Esophagus muscularis mucosa (tissue), 4 donors: ENCODE measurements around the gene IGFLR1. TPM values are rescaled to one million over a fixed set of nuclear protein-coding genes. Genes with fewer than 3 reads are reported as not detected.

ENCODE experiments used
- DNase-seq: peaks from one replicate; pipeline ENCODE4 v3.0.0-alpha.2; 2017; ENCODE audit errors: extremely low spot score
- H3K27ac ChIP-seq, 4 donors: fragments of 200-600 bp; sonication (generic); replicated peaks in 1 of 4; 1 replicate in 3 of 4; 2 replicates in 1 of 4; pipeline ENCODE4 v1.5.1; 2016 to 2019; ENCODE audit warnings: mild to moderate bottlenecking in 1 of 4
- H3K27me3 ChIP-seq, 4 donors: fragments of 200-600 bp; sonication (generic); one replicate each; pipeline versions ENCODE4 v1.5.1 to v1.6.0; 2016 to 2019
- H3K36me3 ChIP-seq, 4 donors: fragments of 200-600 bp; sonication (generic); one replicate each; pipeline ENCODE4 v1.5.1; 2016 to 2019
- H3K4me1 ChIP-seq, 4 donors: fragments of 200-600 bp; sonication (generic); one replicate each; pipeline ENCODE4 v1.5.1; 2016 to 2019
- H3K4me3 ChIP-seq, 4 donors: fragments of 200-600 bp; sonication (generic); 1 replicate in 2 of 4; 2 replicates in 2 of 4; pipeline ENCODE4 v1.5.1; 2016 to 2019; ENCODE audit warnings: mild to moderate bottlenecking in 4 of 4, moderate library complexity in 1 of 4
- H3K9me3 ChIP-seq, 4 donors: fragments of 200-600 bp; sonication (generic); 1 replicate in 3 of 4; 2 replicates in 1 of 4; pipeline ENCODE4 v1.5.1; 2016 to 2019
- CTCF ChIP-seq, 3 experiments: fragments of 200-600 bp in 2 of 3; fragments of 450-650 bp in 1 of 3; sonication (generic) in 2 of 3; IDR thresholded peaks; one replicate each; pipeline ENCODE4 v1.5.1; 2017 to 2019; ENCODE audit warnings: antibody characterized with exemption in 3 of 3, mild to moderate bottlenecking in 2 of 3, moderate library complexity in 1 of 3
- EP300 ChIP-seq: sonication (generic); formaldehyde crosslinking; IDR thresholded peaks from one replicate; pipeline ENCODE4 v1.6.1; 2017; ENCODE audit warnings: antibody characterized with exemption
- POLR2A ChIP-seq: fragments of 450-650 bp; IDR thresholded peaks from one replicate; pipeline ENCODE4 v1.6.1; 2017; ENCODE audit warnings: antibody characterized with exemption, moderate library complexity, mild to moderate bottlenecking, low read depth
- POLR2AphosphoS5 ChIP-seq, 2 donors: sonication (generic); formaldehyde crosslinking; IDR thresholded peaks; one replicate each; pipeline ENCODE4 v1.6.1; 2017; ENCODE audit warnings: antibody characterized with exemption in 2 of 2
- WGBS: methylation state at CpG from one replicate; pipeline ENCODE4 v1.1.5; 2018; 5-methylcytosine and 5-hydroxymethylcytosine counted together
- intact Hi-C: fragments of 100-400 bp; cut with DNase I; formaldehyde crosslinking; loops from one replicate; pipeline ENCODE4 v1.15.1; 2023
- total RNA-seq, 4 donors: library from RNA; depleted of rRNA; stranded (reverse); fragments of >200 nt; gene quantifications; one replicate each; pipeline versions ENCODE4 v1.1.0 to v1.2.1, GENCODE V29; 2016

The IGFLR1 gene
- total RNA-seq, 4 donors from 2014 or later = 1.7 to 8.1 (median 5.9) TPM

- H3K4me3 ChIP-seq = no peak overlapping the region
- TF ChIP-seq POLR2AphosphoS5 (IDR thresholded peaks at IDR 0.05) (no peak), EP300 (no peak), POLR2A (no peak), CTCF (IDR thresholded peaks at IDR 0.05) (no peak)
- 93% methylated on average over 8 of the region's 10 CpGs for WGBS
- H3K27me3 ChIP-seq = no peaks in the 10 kb centered on the region
- H3K9me3 ChIP-seq = no peaks in the 10 kb centered on the region
- peaks cover 6 to 65% (median 34%) of the 10 kb centered on the region in 4 donors for H3K36me3 ChIP-seq
- H3K27ac ChIP-seq = no peak overlapping the region
- intact Hi-C loops = loop anchor here (10.0 kb wide), 1 partner anchor 70 kb away; the partner anchor contains the start of genes KIRREL2 and NPHS1
- no peak for DNase-seq
- no peaks in the 10 kb centered on the region for H3K4me1 ChIP-seq
Observed at GRCh38 chr19:35785339-35785627, 43.0 kb upstream of the IGFLR1 start.

- Histone ChIP-seq H3K4me1 (no peaks in the 10 kb centered on the region), H3K4me3 (no peak overlapping the region), H3K36me3 (peaks cover 6 to 71% (median 37%) of the 10 kb centered on the region in 4 donors), H3K9me3 (no peaks in the 10 kb centered on the region), H3K27ac (no peak overlapping the region), H3K27me3 (no peaks in the 10 kb centered on the region)
- WGBS = 79% methylated on average over 34 of the region's 45 CpGs
- DNase-seq = no peak
- intact Hi-C loops = loop anchor here (10.0 kb wide), 1 partner anchor 70 kb away; the partner anchor contains the start of genes KIRREL2 and NPHS1
- no peak for TF ChIP-seq EP300
- no peak for TF ChIP-seq CTCF (IDR thresholded peaks at IDR 0.05)
- no peak for TF ChIP-seq POLR2AphosphoS5 (IDR thresholded peaks at IDR 0.05)
- no peak for TF ChIP-seq POLR2A
Observed at GRCh38 chr19:35784503-35785338, 42.5 kb upstream of the IGFLR1 start.

DNA sequence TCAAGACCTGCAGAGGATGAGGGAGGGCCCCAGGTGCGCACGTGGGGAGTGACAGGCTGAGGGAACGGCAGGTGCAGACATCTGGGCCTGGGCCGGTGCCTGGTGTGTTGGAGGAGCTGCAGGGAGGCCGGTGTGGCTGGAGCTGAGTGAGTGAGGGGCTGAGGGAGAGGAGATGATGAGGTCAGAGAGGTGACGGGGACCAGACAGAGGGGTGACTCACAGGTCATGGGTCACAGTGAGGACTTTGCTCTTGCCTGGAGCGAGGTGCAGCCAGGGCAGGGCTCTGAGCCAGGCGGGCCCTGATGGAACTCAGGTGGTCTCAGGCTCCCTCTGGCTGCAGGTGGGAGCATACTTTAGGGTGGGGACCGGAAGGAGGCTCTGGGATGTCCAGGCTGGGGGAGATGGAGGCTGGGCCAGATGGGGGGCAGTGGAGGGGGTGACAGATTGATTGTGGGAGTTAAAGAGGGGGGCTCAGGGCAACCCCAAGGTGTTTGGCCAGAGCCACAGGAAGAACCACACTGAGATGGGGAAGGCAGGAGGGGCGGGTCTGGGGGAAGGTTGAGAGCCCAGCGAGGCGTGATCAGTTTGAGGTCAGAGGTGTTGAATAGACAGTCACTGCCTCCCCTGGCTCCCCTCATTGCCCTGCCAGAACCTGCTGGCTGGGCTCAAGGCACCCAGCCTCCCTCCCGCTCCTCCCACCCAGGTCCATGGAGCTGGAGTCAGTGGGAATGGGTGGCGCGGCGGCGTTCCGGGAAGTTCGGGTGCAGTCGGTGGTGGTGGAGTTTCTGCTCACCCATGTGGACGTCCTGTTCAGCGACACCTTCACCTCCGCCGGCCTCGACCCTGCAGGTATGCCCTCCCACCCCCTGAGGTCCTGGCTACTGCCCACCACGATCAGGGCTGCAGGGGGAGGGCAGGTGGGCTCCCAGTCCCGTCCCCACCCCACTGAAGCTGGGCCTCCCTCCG, 41.5 kb upstream of the IGFLR1 start:
- H3K36me3 ChIP-seq = peaks cover 6 to 74% (median 41%) of the 10 kb centered on the region in 4 donors
- TF ChIP-seq CTCF (IDR thresholded peaks at IDR 0.05) (no peak), EP300 (no peak), POLR2AphosphoS5 (IDR thresholded peaks at IDR 0.05) (no peak), POLR2A (no peak)
- no peaks in the 10 kb centered on the region for H3K9me3 ChIP-seq
- intact Hi-C loops = loop anchor here (10.0 kb wide), 1 partner anchor 71 kb away; the partner anchor contains the start of genes KIRREL2 and NPHS1
- H3K27ac ChIP-seq = no peak overlapping the region
- no peaks in the 10 kb centered on the region for H3K4me1 ChIP-seq
- no peak overlapping the region for H3K4me3 ChIP-seq
- DNase-seq = no peak
- H3K27me3 ChIP-seq = no peaks in the 10 kb centered on the region
- WGBS = 84% methylated on average over 23 of the region's 28 CpGs

- peaks cover 6 to 86% (median 50%) of the 10 kb centered on the region in 4 donors for H3K36me3 ChIP-seq
- intact Hi-C loops = loop anchor here (10.0 kb wide), 1 partner anchor 72 kb away; the partner anchor contains the start of genes KIRREL2 and NPHS1
- DNase-seq = no peak
Observed at GRCh38 chr19:35782589-35782988, 40.3 kb upstream of the IGFLR1 start.

More at GRCh38 chr19:35782589-35782988, 40.3 kb upstream of the IGFLR1 start:
- no peak overlapping the region for H3K27ac ChIP-seq
- no peaks in the 10 kb centered on the region for H3K27me3 ChIP-seq
- no peaks in the 10 kb centered on the region for H3K9me3 ChIP-seq
- no peak overlapping the region for H3K4me3 ChIP-seq
- no peaks in the 10 kb centered on the region for H3K4me1 ChIP-seq
- TF ChIP-seq CTCF (IDR thresholded peaks at IDR 0.05) (no peak), POLR2AphosphoS5 (IDR thresholded peaks at IDR 0.05) (no peak), POLR2A (no peak), EP300 (no peak)
- 92% methylated on average over 12 of the region's 12 CpGs for whole genome bisulfite sequencing
